ENCODE measurements around the gene EPHB2.

Gene EPHB2

DNA sequence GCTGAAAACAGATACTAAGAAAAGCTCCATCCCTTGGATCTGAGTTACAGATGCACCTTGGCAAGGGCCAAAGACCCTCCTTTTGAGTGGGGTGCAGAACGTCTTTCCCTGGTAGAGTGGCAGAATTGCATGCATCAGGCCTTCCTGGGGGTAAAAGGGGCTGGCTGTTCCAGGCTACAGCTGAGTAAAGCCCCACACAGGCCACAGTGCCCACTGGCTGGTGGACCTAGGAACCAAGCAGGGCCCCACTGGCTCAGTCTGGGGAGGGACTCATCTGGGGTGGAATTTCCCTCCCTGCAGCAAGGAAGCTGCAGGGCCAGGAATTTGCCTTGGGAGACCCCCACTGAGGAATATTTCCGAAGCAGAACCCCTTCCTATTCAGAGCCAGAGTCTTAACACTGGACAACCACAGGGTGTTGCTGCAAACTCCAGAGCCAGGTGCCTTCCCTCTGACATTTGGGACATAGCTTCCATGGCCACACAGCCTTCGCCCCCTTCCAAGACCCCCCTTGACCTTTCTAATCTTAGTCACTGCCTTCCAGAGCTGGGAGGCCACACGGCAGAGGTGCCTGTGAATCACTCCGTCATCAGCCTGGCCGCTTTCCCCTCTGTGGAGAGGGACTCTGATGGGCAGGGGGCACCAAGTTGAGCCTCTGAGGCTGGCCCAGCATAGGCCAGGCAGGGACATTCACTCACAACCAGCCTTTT lies 209.5 kb downstream of the EPHB2 start:
- CTCF ChIA-PET = interaction anchor here (1.4 kb wide), 1 partner anchor 35 kb away, joined by 3 read pairs; no protein-coding TSS in a partner anchor
- POLR2A ChIA-PET = no interaction called here
- TF ChIP-seq, protein P1, sequence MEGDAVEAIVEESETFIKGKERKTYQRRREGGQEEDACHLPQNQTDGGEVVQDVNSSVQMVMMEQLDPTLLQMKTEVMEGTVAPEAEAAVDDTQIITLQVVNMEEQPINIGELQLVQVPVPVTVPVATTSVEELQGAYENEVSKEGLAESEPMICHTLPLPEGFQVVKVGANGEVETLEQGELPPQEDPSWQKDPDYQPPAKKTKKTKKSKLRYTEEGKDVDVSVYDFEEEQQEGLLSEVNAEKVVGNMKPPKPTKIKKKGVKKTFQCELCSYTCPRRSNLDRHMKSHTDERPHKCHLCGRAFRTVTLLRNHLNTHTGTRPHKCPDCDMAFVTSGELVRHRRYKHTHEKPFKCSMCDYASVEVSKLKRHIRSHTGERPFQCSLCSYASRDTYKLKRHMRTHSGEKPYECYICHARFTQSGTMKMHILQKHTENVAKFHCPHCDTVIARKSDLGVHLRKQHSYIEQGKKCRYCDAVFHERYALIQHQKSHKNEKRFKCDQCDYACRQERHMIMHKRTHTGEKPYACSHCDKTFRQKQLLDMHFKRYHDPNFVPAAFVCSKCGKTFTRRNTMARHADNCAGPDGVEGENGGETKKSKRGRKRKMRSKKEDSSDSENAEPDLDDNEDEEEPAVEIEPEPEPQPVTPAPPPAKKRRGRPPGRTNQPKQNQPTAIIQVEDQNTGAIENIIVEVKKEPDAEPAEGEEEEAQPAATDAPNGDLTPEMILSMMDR (IDR thresholded peaks at IDR 0.05; ENCODE audit: control extremely low read depth, extremely low read depth, low read depth, missing control alignments) = no peak
- no peak for DNase-seq (ENCODE audit: extremely low spot score)

DNA sequence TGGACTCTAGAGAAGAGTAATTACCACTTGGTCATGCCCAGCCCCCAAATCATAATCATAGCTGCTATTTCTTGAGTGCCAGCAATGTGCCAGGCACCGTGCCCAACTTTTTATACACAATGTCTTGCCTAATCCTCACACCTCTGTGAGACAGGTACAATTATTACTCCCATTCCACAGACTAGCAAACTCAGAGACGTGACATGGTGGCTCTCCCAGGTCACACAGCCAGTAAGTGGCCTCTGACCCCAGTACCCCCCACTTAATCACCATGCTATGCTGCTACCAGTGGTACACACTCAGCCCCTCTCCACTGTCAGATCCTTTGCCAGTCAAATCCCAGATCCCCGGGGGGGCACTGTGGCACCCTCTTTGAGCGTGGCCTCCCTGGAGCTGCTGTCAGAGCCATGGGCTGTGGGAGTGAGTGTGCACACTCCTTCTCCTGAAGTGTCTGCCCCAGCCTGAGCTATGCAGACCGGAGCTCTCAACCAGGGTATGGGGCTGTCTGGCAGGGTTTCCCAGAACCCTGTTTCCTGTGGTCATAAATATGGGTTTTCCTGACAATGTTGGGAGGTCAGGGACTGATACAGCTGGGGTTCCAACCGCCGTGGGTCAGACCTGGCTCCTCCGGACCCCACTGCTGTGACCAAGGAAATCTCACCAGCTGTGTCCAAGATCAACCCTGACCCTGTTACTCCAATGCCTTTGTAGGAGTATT lies 210.3 kb downstream of the EPHB2 start:
- TF ChIP-seq, protein P1 (IDR thresholded peaks at IDR 0.05; ENCODE audit: control extremely low read depth, extremely low read depth, low read depth, missing control alignments) = no peak
- CTCF ChIA-PET = interaction anchor here (1.1 to 2.0 kb wide), 5 partner anchors 9 to 36 kb away, joined by 3 to 5 read pairs (median 3); no protein-coding TSS in a partner anchor
- POLR2A ChIA-PET = no interaction called here
- no peak for DNase-seq (ENCODE audit: extremely low spot score)

DNA sequence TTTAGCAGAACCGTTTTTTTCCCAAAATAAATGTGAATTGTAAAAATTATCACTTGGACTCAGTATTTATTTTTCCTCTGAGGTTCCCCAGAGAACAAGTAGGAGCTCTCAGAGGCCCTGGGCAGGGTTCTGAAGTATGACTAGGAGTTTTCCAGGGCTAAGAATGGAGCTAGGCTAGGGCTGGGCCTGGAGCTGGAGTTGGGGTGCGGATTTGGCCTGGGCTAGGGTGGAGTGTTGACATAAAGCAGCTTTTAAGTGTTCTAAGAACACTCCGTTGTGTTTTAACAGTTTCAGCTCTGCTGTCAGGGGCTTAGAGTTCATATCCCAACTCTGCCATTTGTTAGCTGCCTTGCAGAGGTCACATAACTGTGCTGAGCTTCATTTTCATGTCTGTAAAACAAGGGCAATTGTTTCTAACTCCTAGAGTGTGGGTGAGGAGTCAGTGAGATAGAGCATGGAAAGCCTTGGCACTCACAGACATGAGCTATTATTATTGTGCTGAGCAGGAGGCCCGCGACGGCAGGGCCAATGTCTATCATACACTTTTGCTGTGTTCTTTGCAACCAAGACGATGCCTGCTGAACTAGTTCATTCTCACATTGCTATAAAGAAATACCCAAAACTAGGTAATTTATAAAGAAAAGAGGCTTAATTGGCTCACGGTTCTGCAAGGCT lies 210.9 kb downstream of the EPHB2 start:
- ChIA-PET CTCF (interaction anchor here (1.0 to 2.0 kb wide), 7 partner anchors 8 to 217 kb away, joined by 3 to 5 read pairs (median 3); no protein-coding TSS in a partner anchor), POLR2A (no interaction called here)
- TF ChIP-seq, protein P1 (IDR thresholded peaks at IDR 0.05; ENCODE audit: control extremely low read depth, extremely low read depth, low read depth, missing control alignments) = no peak
- DNase-seq (ENCODE audit: extremely low spot score) = no peak

DNA sequence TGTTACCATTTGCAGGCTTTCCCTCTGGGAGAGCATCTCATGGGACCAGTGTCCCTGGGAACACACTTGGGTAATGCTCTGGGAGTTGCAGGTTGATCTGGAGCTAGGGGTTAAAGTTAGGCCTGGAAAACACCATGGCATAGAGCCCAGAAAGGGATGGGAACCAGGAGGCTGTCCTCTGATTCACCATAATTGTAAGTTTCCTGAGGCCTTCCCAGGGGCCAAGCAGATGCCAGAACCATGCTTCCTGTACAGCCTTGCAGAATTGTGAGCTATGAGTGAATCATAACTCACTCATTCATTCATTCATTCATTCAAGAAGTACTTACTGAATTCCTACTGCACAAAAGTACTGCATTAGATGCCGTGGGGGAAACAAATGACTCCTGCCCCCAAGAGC lies 212.0 kb downstream of the EPHB2 start:
- ChIA-PET POLR2A (no interaction called here), CTCF (interaction anchor here (1.0 to 2.0 kb wide), 3 partner anchors 14 to 218 kb away, joined by 3 to 5 read pairs (median 5); no protein-coding TSS in a partner anchor)
- no peak for DNase-seq (ENCODE audit: extremely low spot score)
- TF ChIP-seq, protein P1 (IDR thresholded peaks at IDR 0.05; ENCODE audit: control extremely low read depth, extremely low read depth, low read depth, missing control alignments) = no peak

DNA sequence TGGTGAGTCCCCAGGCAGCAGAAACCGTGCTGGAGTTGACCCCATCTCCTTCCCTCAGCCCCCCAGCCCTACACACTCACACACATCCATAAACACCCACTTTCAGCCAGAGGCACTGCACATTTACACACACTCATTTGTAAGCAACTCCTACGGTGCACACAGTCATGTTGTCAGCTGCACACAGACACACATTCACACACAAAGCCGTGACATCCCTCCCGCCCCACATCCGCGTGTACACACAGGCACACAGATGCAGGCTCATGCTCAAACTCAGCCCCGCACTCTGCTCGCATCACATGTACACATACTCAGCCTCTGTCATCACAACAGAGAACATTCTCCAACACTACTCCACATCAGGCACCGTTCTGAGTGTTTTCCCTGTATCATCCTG lies 214.5 kb downstream of the EPHB2 start:
- CTCF ChIA-PET = no interaction called here
- no peak for DNase-seq (ENCODE audit: extremely low spot score)
- POLR2A ChIA-PET = no interaction called here
- TF ChIP-seq, protein P1 (IDR thresholded peaks at IDR 0.05; ENCODE audit: control extremely low read depth, extremely low read depth, low read depth, missing control alignments) = no peak

DNA sequence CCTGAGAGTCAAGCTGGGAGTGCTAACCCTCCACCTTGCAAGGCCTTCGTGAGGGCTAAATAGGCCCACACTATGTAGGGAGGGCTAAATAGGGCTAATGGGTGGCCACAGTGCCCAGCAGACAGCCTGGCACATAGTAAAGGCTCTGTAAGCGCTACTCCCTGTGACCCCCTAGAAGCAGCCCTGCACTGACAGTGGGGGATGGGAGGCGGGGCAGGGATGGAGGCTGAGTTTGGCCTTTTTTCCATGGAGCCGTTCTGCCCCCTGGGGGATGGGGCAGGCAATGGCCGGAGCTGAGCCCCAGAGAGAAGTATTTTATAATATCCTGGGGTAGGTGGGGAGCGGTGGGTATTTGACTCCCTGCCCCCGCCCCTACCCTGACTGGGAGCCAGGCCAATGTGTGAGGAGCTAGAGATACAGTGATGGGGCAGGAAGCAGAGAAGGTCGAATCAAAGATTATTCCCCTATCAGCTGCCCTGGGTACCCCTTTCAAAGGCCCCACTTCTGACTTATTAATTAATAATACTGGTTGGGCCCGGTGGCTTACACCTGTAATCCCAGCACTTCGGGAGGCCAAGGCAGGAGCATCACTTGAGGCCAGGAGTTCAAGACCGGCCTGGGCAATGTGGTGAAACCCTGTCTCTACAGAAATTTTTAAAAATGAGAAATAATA lies 219.7 kb downstream of the EPHB2 start:
- DNase-seq (ENCODE audit: extremely low spot score) = peak; percentile 63
- CTCF ChIA-PET = interaction anchor here (0.7 to 3.0 kb wide), 9 partner anchors 9 to 257 kb away, joined by 3 to 21 read pairs (median 4); no protein-coding TSS in a partner anchor
- POLR2A ChIA-PET = no interaction called here
- TF ChIP-seq, protein P1 (IDR thresholded peaks at IDR 0.05; ENCODE audit: control extremely low read depth, extremely low read depth, low read depth, missing control alignments) = peak; percentile 63
